ENCODE measurements around the gene JAZF1. TPM values are rescaled to one million over a fixed set of nuclear protein-coding genes. Genes with fewer than 3 reads are reported as not detected.

JAZF1 gene
- 6.7 and 6.9 TPM in 2 replicates for total RNA-seq (2014; rRNA removed; shearing (Covaris generic))

- peak; percentile 40 for DNase-seq (ENCODE audit: low read depth)
Observed at GRCh38 chr7:28180364-28181147, at the start of gene JAZF1. TSS of gene JAZF1 (minus strand) at chr7:28180795.

DNA sequence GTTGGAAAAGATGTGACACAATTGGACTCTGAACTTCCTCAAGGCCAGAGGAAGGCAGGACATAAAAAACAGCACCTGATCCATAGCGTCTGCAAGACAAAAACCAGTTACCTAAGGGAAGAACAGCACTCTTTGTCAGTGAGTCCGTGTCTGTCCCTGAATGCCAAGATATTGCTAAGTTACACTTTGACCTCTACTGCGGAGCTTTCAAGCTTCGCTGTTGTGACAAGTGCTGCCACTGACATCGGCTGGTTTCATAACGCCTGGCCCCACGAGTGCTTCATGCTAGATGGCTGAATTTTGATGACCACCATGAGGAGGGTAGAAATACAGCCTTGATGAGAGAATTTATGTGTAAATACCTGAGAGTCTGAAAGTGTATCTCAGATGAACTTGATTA is 49.7 kb upstream of the JAZF1 start:
- no peak for DNase-seq (ENCODE audit: low read depth)

DNA sequence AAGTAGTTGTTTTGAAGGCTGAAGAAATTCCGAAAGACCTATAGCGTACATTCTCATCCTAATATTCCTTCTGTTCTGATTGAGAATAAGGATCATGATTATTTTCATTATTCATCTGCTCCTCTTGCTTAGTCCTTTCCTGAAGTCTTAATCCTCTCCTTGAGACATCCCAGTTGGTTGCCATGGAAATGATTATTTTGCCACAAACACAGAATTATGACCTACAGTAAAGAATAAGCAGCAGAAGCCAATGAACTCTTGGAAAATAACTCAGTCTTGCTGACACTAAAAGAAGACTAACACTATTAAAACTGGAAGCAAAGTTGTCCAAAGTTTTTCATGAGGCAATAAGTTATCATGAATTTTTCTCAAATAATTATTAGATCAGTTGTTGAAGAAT is 47.8 kb upstream of the JAZF1 start:
- peak; percentile 37 for DNase-seq (ENCODE audit: low read depth)

- no peak for DNase-seq (ENCODE audit: low read depth)
Observed at GRCh38 chr7:28226003-28226402, 45.4 kb upstream of the JAZF1 start.

GRCh38 chr7:28225576-28225975 is 45.0 kb upstream of the JAZF1 start:
- DNase-seq (ENCODE audit: low read depth), result no peak

DNA sequence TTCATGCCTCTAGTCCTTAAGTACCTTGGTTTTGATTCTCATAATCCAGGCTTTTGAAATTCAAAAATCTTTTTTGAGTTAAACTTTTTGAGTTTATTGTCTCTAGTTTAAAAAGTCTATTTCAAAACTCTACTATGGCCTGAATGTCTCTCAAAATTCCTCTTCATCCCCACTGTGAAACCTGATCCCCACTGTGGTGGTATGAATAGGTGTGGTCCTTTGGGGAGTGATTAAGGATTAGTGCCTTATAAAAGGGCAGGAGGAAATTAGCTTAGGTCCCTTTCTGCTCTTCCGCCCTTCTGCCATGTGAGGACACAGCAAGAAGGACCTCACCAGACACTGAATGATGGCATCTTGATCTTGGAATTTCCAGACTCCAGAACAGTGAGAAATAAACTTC is 44.1 kb upstream of the JAZF1 start:
- DNase-seq (ENCODE audit: low read depth), result no peak

DNA sequence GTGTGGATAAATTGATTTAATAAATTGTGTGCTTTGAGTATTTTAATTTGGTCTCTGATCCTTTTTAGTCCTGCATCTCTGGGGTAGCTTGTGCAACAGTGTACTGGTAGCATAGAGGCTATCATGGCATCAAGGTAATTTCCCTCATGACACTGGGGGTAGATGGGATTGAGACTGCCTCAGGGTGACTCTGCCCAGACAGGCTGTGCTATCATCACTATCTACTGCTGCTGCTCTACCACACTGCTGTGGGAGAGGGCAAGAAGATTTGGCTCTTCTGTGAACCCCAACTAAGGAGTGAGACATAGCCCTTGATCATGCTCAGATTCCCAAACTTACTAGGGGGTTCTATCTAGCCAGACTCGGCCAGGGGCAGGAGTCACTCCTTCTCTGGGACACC is 43.6 kb upstream of the JAZF1 start:
- no peak for DNase-seq (ENCODE audit: low read depth)

GRCh38 chr7:28222636-28223035 is 42.0 kb upstream of the JAZF1 start:
- no peak for DNase-seq (ENCODE audit: low read depth)

- no peak for DNase-seq (ENCODE audit: low read depth)
Observed at GRCh38 chr7:28219793-28220192, 39.2 kb upstream of the JAZF1 start.

GRCh38 chr7:28217143-28217542 is 36.5 kb upstream of the JAZF1 start:
- no peak for DNase-seq (ENCODE audit: low read depth)

DNA sequence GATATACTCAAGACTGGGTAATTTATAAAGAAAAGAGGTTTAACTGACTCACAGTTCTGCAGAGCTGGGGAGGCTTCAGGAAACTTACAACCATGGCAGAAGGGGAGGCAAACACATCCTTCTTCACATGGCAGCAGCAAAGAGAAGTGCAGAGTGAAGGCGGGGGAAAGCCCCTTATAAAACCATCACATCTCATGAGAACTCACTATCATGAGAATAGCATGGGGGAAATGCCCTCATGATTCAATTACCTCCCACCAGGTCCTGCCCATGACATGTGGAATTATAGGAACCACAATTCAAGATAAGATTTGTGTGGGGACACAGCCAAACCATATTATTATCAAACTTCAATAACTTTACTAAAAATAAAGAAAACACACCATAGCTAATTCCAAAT is 30.4 kb upstream of the JAZF1 start:
- DNase-seq (ENCODE audit: low read depth), result no peak

GRCh38 chr7:28208506-28208905 is 27.9 kb upstream of the JAZF1 start:
- no peak for DNase-seq (ENCODE audit: low read depth)

DNA sequence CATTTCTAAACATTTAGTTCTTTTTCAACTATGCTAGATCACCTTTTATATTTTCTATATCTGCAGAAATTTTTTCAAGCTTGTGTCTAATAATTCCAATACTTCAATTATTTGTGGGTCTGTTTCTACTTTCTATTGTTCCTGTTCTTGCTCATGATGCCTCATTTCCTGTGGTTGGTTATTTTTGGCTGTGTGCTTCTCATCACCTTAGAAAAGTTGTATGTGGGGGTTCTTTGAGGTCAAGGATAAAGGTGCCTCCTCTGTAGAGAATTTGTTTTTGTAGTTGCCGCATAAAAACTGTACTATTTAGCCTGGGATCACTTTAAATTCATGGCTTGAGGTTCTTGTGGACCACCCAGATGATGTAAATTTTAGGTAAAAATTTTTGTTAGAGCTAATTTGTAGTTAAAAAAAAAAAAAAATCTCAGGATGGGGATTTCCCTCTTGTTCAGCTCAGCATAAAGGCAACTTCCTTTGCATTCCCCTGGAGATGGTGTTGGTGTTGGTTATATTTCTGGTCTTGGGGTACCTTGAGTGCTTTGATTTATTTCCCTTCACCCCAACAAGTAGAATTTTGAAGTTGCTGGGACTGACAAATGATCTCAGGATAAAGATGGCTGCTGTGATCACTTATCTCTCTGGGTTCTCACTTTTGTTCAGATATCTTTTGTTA is 27.0 kb upstream of the JAZF1 start:
- peak; percentile 63 for DNase-seq (ENCODE audit: low read depth)

DNA sequence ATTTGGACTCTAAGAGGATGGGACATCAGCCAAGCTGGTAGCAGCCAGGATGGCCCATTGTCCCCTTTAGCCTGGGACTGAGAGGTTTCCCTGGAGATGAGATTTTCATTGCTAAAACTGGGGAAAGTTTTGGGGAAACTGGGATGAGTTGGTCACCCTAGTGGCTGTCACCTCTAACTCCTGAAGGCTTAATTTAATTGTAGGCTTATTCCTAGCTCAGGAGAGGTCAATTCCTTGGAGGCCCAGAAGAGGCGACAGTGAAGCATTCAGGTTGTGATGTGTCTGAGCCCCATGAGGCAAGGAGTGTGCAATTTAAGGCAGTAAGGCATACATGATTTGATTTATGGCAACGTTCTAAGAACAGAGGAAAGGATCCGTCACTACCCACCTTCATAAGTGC is 24.9 kb upstream of the JAZF1 start:
- DNase-seq (ENCODE audit: low read depth), result no peak

- peak; percentile 21 for DNase-seq (ENCODE audit: low read depth)
Observed at GRCh38 chr7:28203508-28204240, 23.1 kb upstream of the JAZF1 start.

GRCh38 chr7:28202222-28202621 is 21.6 kb upstream of the JAZF1 start:
- no peak for DNase-seq (ENCODE audit: low read depth)

GRCh38 chr7:28201131-28201530 is 20.5 kb upstream of the JAZF1 start:
- DNase-seq (ENCODE audit: low read depth), result no peak

- DNase-seq (ENCODE audit: low read depth), result no peak
Observed at GRCh38 chr7:28200598-28200997, 20.0 kb upstream of the JAZF1 start.

DNA sequence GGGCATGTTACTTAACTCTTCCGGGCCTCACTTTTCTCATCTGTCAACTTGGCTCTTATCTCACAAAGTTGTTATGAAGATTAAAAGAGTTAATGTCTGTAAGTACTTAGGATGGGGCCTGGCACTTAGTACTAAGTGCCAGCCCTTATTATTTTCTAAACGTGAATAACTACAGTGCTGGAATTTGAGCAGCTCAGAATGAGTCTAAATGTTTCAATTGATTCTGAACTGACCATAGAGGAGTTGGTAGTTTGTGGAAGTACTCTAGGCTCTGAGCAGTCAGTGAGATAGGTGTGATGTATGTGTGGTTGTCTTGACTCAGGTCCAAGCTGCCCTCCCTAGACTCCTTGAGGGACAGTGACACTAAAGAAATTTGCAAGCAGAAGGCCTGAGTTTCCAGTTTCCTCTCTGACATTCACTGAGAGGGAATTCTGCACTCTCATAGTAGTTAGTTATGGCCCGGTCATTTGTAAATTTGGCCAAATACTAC is 18.5 kb upstream of the JAZF1 start:
- DNase-seq (ENCODE audit: low read depth), result no peak

- DNase-seq (ENCODE audit: low read depth), result no peak
Observed at GRCh38 chr7:28195910-28196620, 15.5 kb upstream of the JAZF1 start.

GRCh38 chr7:28192786-28193585 is 12.4 kb upstream of the JAZF1 start:
- DNase-seq (ENCODE audit: low read depth), result no peak
